Cardiac muscle cell (in vitro differentiated cells and primary cell): ENCODE results near the gene TSN. TPM values are rescaled to one million over a fixed set of nuclear protein-coding genes. Genes with fewer than 3 reads are reported as not detected.

Experiments used
- DNase-seq, 2 donors: peaks; one replicate each; pipeline versions ENCODE4 v3.0.0 to v3.0.0-alpha.2; 2010 to 2017; ENCODE audit warnings: low read depth in 1 of 2, low spot score in 1 of 2
- H3K27ac ChIP-seq: fragments of 200-600 bp; sonication (generic); 2 replicates; pipeline ENCODE4 v1.5.1; 2016
- H3K27me3 ChIP-seq: fragments of 200-600 bp; sonication (generic); 2 replicates; pipeline ENCODE4 v1.6.0; 2016; ENCODE audit warnings: control low read depth
- H3K36me3 ChIP-seq: fragments of 200-600 bp; sonication (generic); 2 replicates; pipeline ENCODE4 v1.5.1; 2016; ENCODE audit warnings: control low read depth
- H3K4me1 ChIP-seq: fragments of 200-600 bp; sonication (generic); 2 replicates; pipeline ENCODE4 v1.8.1; 2017; ENCODE audit warnings: low read depth, mild to moderate bottlenecking, mixed run types
- H3K4me3 ChIP-seq: fragments of 200-600 bp; sonication (generic); 2 replicates; pipeline ENCODE4 v1.5.1; 2016; ENCODE audit warnings: mild to moderate bottlenecking
- H3K9me3 ChIP-seq: fragments of 200-600 bp; sonication (generic); 2 replicates; pipeline ENCODE4 v1.5.1; 2017; ENCODE audit warnings: low read depth, mild to moderate bottlenecking, control low read depth
- CTCF ChIP-seq: IDR thresholded peaks from 2 replicates; pipeline ENCODE4 v1.5.1; 2012; ENCODE audit warnings: low read depth, mild to moderate bottlenecking, low read length
- polyA plus RNA-seq: library from polyadenylated mRNA; unstranded; fragments of >200 nt; fragmentation: Nextera tagmentation; extraction: Ambion mirVana; gene quantifications from 2 replicates; pipeline ENCODE4 v1.2.1, GENCODE V29; 2016
- total RNA-seq: library from RNA; depleted of rRNA; stranded (reverse); fragments of >200 nt; gene quantifications from 2 replicates; pipeline ENCODE4 v1.2.3, GENCODE V29; 2016

The TSN gene
- total and polyA plus RNA-seq, 2 experiments from 2014 or later = 27.0 to 57.3 TPM

- peak overlapping the region; percentile 83 for H3K4me3 ChIP-seq
- no peak for TF ChIP-seq CTCF
- DNase-seq = no peak
- peaks cover 6% of the 10 kb centered on the region for H3K4me1 ChIP-seq
- peak overlapping the region; percentile 65 for H3K27ac ChIP-seq
- H3K9me3 ChIP-seq = no peaks in the 10 kb centered on the region
- H3K27me3 ChIP-seq = no peaks in the 10 kb centered on the region
- H3K36me3 ChIP-seq = peaks cover 20% of the 10 kb centered on the region
These were observed 19.4 kb upstream of the TSN start for GRCh38 chr2:121736140-121736461.

GRCh38 chr2:121736462-121737336 lies 18.8 kb upstream of the TSN start, which contains the start of gene NIFK:
TSS of gene NIFK (minus strand) at chr2:121736875. CDS start at chr2:121736850, 25 bp downstream.
- Histone ChIP-seq H3K9me3 (no peaks in the 10 kb centered on the region), H3K27ac (peak within 1 kb of the TSS; percentile 65), H3K4me3 (peak within 1 kb of the TSS; percentile 83), H3K4me1 (peaks cover 6% of the 10 kb centered on the region), H3K36me3 (peaks cover 15% of the 10 kb centered on the region), H3K27me3 (no peaks in the 10 kb centered on the region)
- peak; percentile 99 to 100 for DNase-seq
- TF ChIP-seq CTCF = no peak

DNA sequence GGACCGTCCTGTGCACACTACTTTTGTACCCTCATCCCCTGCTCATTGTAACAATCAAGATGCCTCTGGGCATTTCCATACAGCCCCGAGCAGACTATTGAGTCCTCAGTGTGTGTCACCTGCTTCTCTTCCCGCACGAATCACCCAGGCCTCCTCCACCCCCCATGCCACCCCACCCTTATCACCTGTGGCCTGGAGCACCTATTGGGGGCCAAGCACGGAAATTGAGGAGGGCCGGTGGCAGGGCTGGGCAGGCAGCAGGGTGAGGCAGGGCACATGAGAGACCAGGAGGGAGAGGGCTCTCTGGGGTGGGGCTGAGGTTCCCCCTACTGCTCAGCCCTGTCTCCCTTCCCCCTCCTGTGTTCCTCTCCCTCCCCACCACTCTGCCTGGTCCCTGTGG lies 14.5 kb upstream of the TSN start:
- no peak for TF ChIP-seq CTCF
- no peaks in the 10 kb centered on the region for H3K27me3 ChIP-seq
- H3K4me1 ChIP-seq = no peaks in the 10 kb centered on the region
- H3K9me3 ChIP-seq = no peaks in the 10 kb centered on the region
- H3K27ac ChIP-seq = no peak overlapping the region
- no peak overlapping the region for H3K4me3 ChIP-seq
- H3K36me3 ChIP-seq = no peaks in the 10 kb centered on the region
- DNase-seq = no peak

DNA sequence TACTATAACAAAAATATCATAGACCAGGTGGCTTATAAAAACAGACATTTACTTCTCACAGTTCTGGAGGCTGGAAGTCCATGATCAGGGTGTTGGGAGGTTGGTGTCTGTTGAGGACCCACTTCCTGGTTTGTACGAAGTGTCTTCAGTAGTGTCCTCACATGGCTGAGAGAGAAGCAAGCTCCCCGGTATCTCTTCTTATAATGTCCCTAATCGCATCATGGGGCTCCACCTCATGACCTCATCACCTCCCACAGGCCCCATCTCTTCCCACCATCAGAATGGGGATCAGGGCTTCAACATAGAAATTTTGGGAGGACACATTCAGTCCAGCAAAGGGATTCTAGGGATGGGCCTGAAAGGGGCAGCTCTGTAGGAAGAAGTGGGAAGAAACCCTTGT lies 14.0 kb upstream of the TSN start:
- H3K27me3 ChIP-seq = no peaks in the 10 kb centered on the region
- H3K36me3 ChIP-seq = no peaks in the 10 kb centered on the region
- no peaks in the 10 kb centered on the region for H3K4me1 ChIP-seq
- no peak overlapping the region for H3K4me3 ChIP-seq
- no peak for TF ChIP-seq CTCF
- H3K27ac ChIP-seq = no peak overlapping the region
- no peak for DNase-seq
- no peaks in the 10 kb centered on the region for H3K9me3 ChIP-seq

GRCh38 chr2:121746071-121746578 lies 9.3 kb upstream of the TSN start:
- H3K4me1 ChIP-seq = no peaks in the 10 kb centered on the region
- no peaks in the 10 kb centered on the region for H3K9me3 ChIP-seq
- no peak overlapping the region for H3K27ac ChIP-seq
- no peak overlapping the region for H3K4me3 ChIP-seq
- H3K36me3 ChIP-seq = no peaks in the 10 kb centered on the region
- no peak for DNase-seq
- no peak for TF ChIP-seq CTCF
- H3K27me3 ChIP-seq = no peaks in the 10 kb centered on the region
